ENCODE measurements around the gene MGMT.

The MGMT gene

DNA sequence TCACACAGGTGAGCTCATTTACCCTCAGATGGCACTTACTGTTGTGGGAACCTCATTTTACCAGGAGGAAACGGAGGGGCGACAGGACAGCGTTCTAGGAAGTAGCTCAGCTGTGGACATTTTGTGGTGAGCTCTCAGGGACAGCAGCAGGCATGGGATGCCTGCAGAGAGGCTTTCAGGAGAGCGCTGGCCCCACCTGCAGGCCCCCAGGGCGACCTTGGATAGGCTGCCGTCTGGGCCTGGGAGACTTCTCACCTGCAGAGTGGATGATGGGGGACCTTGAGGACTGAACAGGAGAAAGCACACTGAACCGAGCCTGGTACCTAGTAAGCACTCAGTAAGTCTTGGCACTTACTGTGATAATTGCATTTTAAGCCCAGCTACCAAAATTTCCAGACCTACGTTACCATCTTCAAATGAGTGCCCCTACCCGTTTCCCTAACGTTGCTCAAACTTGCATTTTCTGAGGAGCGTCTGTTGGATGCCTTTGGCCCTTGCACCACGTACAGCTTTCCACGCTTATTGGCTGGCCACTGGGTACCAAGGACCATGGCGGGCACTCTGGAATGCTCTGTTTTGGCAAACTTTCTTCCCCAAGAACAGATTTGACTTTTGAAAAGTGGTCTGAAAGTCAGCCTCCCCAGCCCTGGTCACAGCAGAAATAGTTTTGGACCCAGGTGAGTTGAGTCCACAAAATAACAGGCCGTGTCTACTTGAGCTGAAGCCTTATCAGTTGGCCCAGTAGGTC, 273.7 kb downstream of the MGMT start:
- DNase-seq (ENCODE audit: low spot score), result no peak

GRCh38 chr10:129741280-129741977, 274.4 kb downstream of the MGMT start:
- no peak for DNase-seq (ENCODE audit: low spot score)

GRCh38 chr10:129741978-129742741, 275.1 kb downstream of the MGMT start:
- no peak for DNase-seq (ENCODE audit: low spot score)

- DNase-seq (ENCODE audit: low spot score), result no peak
Observed at GRCh38 chr10:129742742-129743550, 275.9 kb downstream of the MGMT start.

- no peak for DNase-seq (ENCODE audit: low spot score)
Observed at GRCh38 chr10:129743738-129744133, 276.7 kb downstream of the MGMT start.

- DNase-seq (ENCODE audit: low spot score), result no peak
Observed at GRCh38 chr10:129744134-129745111, 277.4 kb downstream of the MGMT start.

- no peak for DNase-seq (ENCODE audit: low spot score)
Observed at GRCh38 chr10:129745186-129745750, 278.2 kb downstream of the MGMT start.

DNA sequence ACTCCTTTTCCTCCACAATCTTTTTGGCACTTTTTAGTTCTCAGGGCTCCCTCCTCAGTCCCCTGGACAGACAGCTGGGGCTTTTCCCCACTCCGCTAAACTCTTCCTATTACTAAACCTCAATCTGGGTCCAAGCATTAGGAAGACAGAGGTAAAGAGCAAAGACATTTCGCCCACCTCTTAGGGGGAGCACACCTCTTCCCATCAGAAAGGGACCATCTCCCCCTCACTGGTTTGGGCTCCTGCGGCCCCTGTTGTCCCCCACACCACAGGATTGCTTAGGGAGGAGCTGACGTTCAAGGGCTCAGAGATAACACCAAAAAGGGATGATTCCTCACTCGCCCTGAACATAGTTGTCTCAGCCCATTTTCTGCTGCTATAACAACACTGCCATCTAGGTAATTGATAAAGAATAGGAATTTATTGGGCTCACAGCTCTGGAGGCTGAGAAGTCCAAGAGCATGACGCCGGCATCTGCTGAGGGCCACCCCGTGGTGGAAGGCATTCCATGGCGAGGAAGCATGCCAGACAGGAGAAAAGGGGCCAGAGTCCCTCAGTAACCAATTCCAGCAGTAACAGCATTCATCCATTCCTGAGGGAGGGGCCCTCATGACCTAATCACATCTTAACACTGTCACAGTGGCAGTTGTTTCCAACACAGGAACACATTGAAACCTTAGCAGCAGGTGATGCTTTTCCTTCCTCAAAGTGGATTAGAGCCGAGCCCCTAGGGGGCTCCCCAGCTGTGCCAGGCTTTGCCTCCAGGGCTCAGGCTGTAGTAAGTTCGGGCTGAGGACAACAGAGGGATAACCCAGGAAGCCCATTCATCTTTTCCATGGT, 287.4 kb downstream of the MGMT start:
- DNase-seq (ENCODE audit: low spot score), result no peak

DNA sequence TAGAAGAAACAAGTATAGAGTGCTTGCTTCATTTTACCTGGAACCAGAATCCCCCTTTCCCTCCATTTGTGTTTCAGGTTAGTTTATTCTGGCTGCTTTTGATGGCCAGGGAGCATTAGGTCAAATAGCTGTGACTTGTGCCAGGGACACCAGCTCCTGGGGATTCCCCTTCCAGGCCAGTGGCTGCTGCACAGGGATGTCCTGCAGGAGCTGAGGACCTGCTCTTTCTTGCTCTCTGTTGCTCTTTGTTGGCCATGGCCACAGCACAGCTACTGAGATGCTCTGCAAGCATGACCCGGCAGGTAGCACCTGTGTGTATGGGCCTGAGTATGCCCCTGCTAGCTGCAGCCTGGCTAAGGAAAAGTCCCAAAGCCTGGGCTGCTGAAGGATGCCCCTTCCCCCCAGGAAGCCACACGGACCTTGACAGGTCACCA, 288.1 kb downstream of the MGMT start:
- no peak for DNase-seq (ENCODE audit: low spot score)

GRCh38 chr10:129755621-129756020, 288.6 kb downstream of the MGMT start:
- DNase-seq (ENCODE audit: low spot score), result no peak

DNA sequence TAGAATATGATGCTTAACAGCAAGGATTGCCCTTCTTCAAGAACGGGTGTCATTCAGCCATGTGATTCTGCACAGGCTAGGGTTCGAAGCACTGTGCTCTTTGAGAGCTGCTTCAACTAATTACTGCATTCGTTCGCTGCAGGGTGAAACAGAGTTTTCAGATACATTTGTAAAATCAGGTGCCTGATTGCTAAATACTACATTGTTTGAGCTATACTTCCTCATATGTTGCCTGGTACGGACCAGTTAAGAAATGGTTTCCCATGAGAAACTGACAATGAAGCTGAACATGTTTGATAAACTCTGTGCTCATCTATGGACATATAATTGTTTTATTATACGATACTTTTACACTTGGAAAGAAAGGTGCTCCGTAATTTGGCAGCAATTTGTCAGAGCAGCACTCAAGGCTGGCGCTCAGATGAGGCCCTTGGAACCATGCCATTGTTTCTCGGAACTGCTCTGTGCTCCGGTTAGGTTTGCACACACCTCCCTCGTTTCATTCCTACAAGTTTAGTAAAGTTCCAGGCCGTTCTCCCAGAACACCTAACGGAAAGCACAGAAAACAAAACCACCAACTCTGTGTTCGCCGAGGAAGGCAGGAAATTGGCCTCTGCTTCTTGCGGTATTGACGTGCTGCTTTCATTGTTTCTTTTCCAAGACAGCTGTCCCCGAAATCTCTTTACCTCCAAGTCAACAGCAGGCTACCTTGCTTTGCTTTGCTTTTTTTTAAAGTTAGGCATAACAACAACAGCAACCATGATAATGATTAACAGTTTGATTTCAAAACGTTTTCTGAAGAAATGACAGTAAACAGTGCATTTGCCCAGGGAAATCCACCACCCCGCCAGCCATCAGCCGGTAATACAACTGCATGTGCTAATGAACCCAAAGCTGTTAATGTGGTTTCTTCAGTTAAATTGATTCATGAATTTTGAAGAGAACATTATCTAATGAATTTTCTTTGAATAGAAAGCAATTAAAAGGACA, 290.2 kb downstream of the MGMT start:
- DNase-seq (ENCODE audit: low spot score), result no peak

- DNase-seq (ENCODE audit: low spot score), result no peak
Observed at GRCh38 chr10:129758207-129759021, 291.4 kb downstream of the MGMT start.

- no peak for DNase-seq (ENCODE audit: low spot score)
Observed at GRCh38 chr10:129759214-129760002, 292.4 kb downstream of the MGMT start.

DNA sequence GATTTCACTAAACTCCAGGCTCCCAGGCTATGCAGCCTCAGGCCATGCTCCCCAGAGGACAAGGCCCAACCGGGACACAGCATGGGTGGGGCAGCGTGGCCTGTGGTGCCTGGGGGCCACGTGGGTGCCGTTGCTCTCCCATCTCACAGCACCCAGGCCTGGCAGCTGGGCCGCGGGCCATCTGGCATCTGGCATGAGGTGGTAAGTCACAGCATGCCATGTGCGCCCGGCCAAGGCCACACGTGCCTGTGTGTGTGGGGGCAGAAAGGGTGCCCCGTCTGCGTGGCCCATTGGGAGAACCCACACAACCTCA, 292.9 kb downstream of the MGMT start:
- DNase-seq (ENCODE audit: low spot score), result no peak

DNA sequence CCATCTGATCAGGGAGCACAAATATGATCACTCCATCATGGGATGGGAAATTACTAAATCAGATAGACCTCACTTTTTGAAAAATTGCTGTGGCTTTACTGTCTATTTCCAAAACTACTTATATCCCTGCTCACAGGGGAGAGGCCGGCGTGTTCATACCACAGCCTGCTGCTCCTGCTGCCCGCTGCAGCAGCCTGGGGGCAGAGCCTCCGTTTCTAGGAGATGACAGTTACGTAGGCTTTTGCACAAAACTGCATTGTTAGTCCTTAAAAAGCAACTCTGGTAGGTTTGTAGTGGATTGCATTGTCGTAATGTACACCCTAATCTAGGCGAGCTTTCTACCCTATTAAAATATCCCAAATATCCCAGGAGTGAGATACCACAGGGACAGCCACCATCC, 293.4 kb downstream of the MGMT start:
- DNase-seq (ENCODE audit: low spot score), result no peak

- no peak for DNase-seq (ENCODE audit: low spot score)
Observed at GRCh38 chr10:129761197-129761972, 294.3 kb downstream of the MGMT start.
